NT2/D1 (cell line): ENCODE data around the gene IL24.

Source experiments
- DNase-seq: peaks from one replicate; pipeline ENCODE4 v3.0.0-alpha.2; 2011; ENCODE audit warnings: low read depth, low spot score
- H3K27me3 ChIP-seq: 2 replicates; pipeline ENCODE4 v1.6.0; 2011; ENCODE audit warnings: mild to moderate bottlenecking; ENCODE audit not compliant: insufficient read length, insufficient read depth
- H3K36me3 ChIP-seq: 2 replicates; pipeline ENCODE4 v1.6.1; 2011; ENCODE audit warnings: mild to moderate bottlenecking, low read length, mixed read lengths; ENCODE audit not compliant: insufficient read depth, insufficient read length
- H3K4me1 ChIP-seq: 2 replicates; pipeline ENCODE4 v1.5.1; 2011; ENCODE audit not compliant: insufficient read depth, insufficient read length
- H3K4me3 ChIP-seq: 2 replicates; pipeline ENCODE4 v1.5.1; 2011; ENCODE audit warnings: low read depth; ENCODE audit not compliant: insufficient read length
- H3K9ac ChIP-seq: 2 replicates; pipeline ENCODE4 v1.6.0; 2011; ENCODE audit warnings: low read depth; ENCODE audit not compliant: insufficient read length
- H3K9me3 ChIP-seq: 2 replicates; pipeline ENCODE4 v1.5.1; 2011; ENCODE audit warnings: mild to moderate bottlenecking, low read length; ENCODE audit not compliant: insufficient read depth
- SUZ12 ChIP-seq: IDR thresholded peaks from 2 replicates; pipeline ENCODE4 v1.6.1; 2011; ENCODE audit not compliant: insufficient read length, insufficient read depth; ENCODE audit errors: extremely low read depth
- YY1 ChIP-seq: IDR thresholded peaks from 2 replicates; pipeline ENCODE4 v1.6.1; 2011; ENCODE audit not compliant: insufficient read length, insufficient read depth
- ZNF274 ChIP-seq: IDR thresholded peaks from 2 replicates; pipeline ENCODE4 v1.6.1; 2011; ENCODE audit warnings: mild to moderate bottlenecking, low read depth, low read length

The IL24 gene

GRCh38 chr1:206867716-206868115 lies 29.5 kb upstream of the IL24 start:
- no peak for DNase-seq

DNA sequence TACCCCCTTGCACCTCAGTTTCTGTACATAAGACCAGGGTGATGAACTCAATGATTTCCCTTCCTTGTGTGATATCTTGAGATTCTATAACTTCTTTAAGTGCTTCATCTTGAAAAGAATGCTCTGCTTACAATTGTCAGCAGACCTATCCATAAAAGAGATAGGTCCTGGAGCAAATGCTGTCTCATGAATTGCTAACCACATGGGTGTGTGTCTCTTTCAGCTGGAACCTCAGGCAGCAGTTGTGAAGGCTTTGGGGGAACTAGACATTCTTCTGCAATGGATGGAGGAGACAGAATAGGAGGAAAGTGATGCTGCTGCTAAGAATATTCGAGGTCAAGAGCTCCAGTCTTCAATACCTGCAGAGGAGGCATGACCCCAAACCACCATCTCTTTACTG lies 29.0 kb upstream of the IL24 start:
- Histone ChIP-seq H3K4me3 (no peak overlapping the region), H3K4me1 (no peaks in the 10 kb centered on the region), H3K36me3 (no peaks in the 10 kb centered on the region), H3K9ac (no peak overlapping the region), H3K27me3 (no peaks in the 10 kb centered on the region), H3K9me3 (no peaks in the 10 kb centered on the region)
- TF ChIP-seq ZNF274 (no peak), YY1 (no peak), SUZ12 (no peak)
- no peak for DNase-seq

More at GRCh38 chr1:206867716-206868115, 29.5 kb upstream of the IL24 start:
- no peaks in the 10 kb centered on the region for H3K4me1 ChIP-seq
- TF ChIP-seq SUZ12 (no peak), ZNF274 (no peak), YY1 (no peak)
- H3K36me3 ChIP-seq = no peaks in the 10 kb centered on the region
- H3K9ac ChIP-seq = no peak overlapping the region
- H3K27me3 ChIP-seq = no peaks in the 10 kb centered on the region
- H3K4me3 ChIP-seq = no peak overlapping the region
- H3K9me3 ChIP-seq = no peaks in the 10 kb centered on the region

DNA sequence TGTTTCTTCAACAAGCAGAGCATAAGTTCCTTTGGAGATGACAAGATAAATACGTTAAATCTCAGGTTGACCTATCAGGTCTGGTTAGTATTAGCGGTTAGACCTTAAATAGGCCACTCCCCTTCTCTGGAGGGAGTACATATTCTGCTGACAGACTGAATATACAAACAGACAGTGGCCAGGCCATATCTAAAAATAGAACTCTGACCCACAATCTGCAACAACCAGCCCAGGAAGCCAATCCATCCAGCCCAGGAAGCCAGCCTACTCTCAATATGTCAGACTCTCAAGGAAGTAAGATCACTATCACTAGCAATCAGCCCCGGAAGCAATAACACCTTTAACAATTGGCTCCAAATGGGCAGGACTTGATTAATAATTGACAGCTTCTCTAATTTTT lies 25.1 kb upstream of the IL24 start:
- no peak overlapping the region for H3K4me3 ChIP-seq
- TF ChIP-seq SUZ12 = no peak
- no peak for TF ChIP-seq YY1
- no peak for TF ChIP-seq ZNF274
- no peak for DNase-seq
- no peaks in the 10 kb centered on the region for H3K4me1 ChIP-seq
- H3K27me3 ChIP-seq = no peaks in the 10 kb centered on the region
- H3K9ac ChIP-seq = no peak overlapping the region
- H3K9me3 ChIP-seq = peaks cover 9% of the 10 kb centered on the region
- H3K36me3 ChIP-seq = no peaks in the 10 kb centered on the region

- DNase-seq = no peak
- Histone ChIP-seq H3K9ac (no peak overlapping the region), H3K9me3 (peaks cover 24% of the 10 kb centered on the region), H3K27me3 (no peaks in the 10 kb centered on the region), H3K4me1 (no peaks in the 10 kb centered on the region), H3K4me3 (no peak overlapping the region), H3K36me3 (no peaks in the 10 kb centered on the region)
- TF ChIP-seq YY1 (no peak), ZNF274 (no peak), SUZ12 (no peak)
Observed at GRCh38 chr1:206873603-206874188, 23.5 kb upstream of the IL24 start.

DNA sequence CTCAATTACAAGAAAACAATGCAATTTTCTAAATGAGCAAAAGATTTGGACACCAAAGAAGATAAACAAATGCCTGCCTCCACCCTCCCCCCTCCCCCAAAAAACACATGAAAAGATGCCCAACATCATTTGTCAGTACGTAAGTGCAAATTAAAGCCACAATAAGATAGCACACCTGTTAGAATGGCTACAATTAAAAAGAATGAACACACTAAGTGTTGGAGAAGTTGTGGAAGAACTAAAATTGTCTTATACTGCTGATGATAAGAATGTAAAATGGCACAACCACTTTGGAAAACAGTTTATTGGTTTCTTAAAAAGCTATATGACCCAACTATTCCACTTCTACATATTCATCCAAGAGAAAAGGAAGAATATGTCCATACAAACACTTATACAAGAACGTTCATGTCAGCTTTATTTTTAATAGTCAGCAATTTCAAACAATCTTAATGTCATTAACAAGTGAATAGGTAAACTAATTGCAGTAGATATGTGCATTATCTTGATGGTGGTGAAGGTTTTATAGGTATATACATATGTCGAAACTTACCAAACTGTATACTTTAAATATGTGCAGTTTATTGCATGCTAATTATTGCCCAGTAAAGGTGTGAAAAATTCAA lies 21.4 kb upstream of the IL24 start:
- no peaks in the 10 kb centered on the region for H3K36me3 ChIP-seq
- TF ChIP-seq SUZ12 (no peak), ZNF274 (no peak), YY1 (no peak)
- DNase-seq = no peak
- H3K4me1 ChIP-seq = no peaks in the 10 kb centered on the region
- H3K9me3 ChIP-seq = peaks cover 40% of the 10 kb centered on the region
- H3K27me3 ChIP-seq = no peaks in the 10 kb centered on the region
- H3K9ac ChIP-seq = no peak overlapping the region
- H3K4me3 ChIP-seq = no peak overlapping the region

GRCh38 chr1:206878456-206878855 lies 18.8 kb upstream of the IL24 start:
- DNase-seq = no peak
- Histone ChIP-seq H3K9ac (no peak overlapping the region), H3K27me3 (no peaks in the 10 kb centered on the region), H3K4me1 (no peaks in the 10 kb centered on the region), H3K36me3 (no peaks in the 10 kb centered on the region), H3K9me3 (peaks cover 40% of the 10 kb centered on the region), H3K4me3 (no peak overlapping the region)
- TF ChIP-seq YY1 (no peak), ZNF274 (no peak), SUZ12 (no peak)

DNA sequence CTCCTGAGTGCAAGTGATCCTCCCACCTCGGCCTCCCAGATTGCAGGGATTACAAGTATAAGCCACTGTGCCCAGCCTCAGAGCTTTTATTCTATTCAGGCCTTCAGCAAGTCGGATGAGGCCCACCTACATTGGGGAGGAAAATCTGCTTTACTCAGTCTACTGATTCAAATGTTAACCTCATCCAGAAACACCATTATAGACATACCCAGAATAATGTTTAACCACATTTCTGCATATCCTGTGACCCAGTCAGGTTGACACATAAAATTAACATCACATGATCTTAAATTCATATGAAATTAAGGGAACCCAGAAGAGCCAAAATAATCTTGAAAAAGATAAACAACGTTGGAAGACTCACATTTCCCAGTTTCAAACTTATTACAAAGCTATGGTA lies 16.9 kb upstream of the IL24 start:
- DNase-seq = no peak
- no peak for TF ChIP-seq SUZ12
- TF ChIP-seq ZNF274 = no peak
- no peak for TF ChIP-seq YY1
- no peaks in the 10 kb centered on the region for H3K36me3 ChIP-seq
- H3K9me3 ChIP-seq = peaks cover 40% of the 10 kb centered on the region
- no peaks in the 10 kb centered on the region for H3K27me3 ChIP-seq
- H3K4me1 ChIP-seq = no peaks in the 10 kb centered on the region
- no peak overlapping the region for H3K4me3 ChIP-seq
- no peak overlapping the region for H3K9ac ChIP-seq
